Glomerular endothelial cell (primary cell): ENCODE measurements around the gene KDELR3. TPM values are rescaled to one million over a fixed set of nuclear protein-coding genes. Genes with fewer than 3 reads are reported as not detected.

Experiments used
- DNase-seq: peaks from one replicate; pipeline ENCODE4 v3.0.0-alpha.2; 2011; ENCODE audit warnings: low read depth, low spot score; ENCODE audit errors: extremely low read depth
- total RNA-seq: library from RNA; depleted of rRNA; stranded (reverse); fragments of >200 nt; gene quantifications from 2 replicates; pipeline ENCODE4 v1.2.3, GENCODE V29; 2015

The KDELR3 gene
- total RNA-seq, result 36.2 and 61.1 TPM in 2 replicates

DNA sequence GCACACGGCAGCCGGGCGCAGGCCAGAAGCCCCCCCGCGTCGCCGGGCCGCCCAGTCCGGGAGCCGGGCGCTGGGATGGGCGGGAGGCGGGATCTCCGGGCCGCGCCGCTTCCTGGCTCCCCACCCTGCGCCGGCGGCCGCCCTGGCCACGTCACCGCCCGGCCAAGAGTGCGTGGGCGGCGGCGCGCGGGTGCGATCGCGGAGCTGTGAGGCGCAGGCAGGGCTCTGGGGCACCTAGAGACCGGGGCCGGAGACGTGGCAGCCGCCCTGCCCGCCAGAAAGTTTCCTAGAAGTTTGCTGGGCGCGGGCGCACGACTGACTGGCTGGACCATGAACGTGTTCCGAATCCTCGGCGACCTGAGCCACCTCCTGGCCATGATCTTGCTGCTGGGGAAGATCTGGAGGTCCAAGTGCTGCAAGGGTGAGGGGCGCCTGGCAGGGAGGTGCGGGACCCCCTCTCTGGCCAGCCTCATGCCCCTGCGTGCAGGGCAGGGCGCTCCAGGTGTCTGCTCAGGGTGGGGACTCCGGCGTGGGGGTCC lies at the start of gene KDELR3:
Gene KDELR3, plus strand, starts transcription at position 193 of the 539 bp plus-strand sequence. Its CDS starts 138 bp downstream, at position 331.
- no peak for DNase-seq

DNA sequence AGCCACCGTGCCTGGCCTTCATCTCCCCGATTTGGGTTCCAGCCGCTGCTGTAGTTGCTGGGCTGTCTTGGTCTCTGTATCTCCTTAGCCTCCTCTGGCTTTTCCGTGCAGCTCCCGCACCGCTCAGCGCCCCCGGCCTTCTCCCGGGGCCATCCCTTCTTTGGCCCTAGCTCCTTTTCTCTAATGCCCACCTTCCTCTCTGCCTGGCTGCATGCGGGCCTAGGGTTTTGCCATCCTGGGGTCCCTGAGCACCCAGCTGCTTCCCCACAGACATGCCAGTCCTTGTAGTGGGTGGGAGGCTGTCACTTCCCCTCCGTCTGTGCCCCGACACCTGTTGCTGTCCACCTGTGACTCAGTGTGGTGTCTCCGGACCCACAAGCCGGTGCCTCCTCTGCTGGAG lies 49.3 kb upstream of the KDELR3 start:
- DNase-seq, result no peak

DNA sequence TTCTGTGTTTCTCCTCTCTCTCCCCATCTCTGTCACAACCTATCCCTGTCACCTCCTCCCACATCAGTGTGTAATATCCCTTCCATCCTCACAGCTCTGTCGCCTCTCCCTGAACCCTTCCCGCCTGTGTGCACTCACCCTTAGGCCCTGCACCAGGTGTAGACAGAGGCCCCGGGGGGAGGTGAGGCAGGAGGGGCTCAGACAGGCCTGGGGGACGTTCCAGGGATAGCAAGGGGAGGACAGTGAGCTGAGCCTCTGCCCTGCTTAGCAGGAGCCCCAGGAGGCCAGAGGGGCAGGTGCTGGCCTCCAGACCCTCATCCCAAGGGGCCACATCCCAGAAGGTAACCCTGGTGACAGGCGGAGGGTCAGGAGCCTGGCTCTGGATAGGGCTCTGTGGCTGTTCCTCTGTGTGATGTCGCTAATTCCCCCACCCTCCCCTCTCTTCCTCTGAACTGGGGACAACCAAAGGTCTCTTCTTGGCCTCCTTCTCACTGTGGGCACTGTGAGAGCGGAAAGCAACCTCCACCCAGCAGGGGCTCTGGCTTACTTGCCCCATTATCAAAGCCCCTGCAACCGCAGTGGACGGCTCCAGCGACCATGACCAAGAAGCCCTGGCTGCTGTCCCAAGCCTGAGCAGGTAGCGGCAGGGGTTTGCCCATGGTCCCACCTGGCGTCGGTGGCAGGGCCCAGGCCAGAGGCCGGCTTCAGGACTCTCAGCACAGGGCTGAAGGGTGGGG lies 48.6 kb upstream of the KDELR3 start:
- no peak for DNase-seq

DNA sequence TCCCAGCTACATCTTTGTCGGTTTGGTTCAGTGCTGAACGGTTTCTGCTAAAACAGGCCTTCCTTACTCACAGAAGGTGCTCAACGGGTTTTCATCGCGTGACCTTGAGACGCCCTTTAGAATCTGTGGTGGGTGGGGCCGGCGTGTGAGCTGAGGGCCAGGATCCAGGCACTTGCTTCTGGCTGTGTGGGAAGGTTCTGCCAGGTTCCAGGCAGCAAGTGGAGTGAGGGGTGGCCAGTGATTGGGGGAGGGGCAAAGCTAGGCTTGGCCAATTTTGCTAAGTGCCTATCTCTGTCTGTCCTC lies 48.1 kb upstream of the KDELR3 start:
- no peak for DNase-seq

DNA sequence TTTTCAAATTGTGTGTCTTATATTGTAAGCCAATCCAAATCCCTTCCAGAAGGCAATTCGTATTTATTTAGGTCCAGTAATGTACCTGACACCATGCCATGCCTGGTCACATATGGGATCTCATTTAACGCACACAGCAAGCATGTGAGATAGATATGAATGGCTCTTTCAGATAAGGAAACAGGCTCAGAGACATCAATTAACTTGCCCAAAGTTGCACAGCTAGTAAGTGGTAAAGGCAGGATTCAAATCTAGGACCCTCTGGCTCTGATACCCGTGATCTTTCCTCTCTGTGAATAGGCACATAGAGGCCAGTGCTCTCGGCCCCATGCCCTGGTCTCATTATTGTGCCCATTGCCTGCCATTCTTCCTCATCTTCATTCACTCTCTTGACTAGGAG lies 47.2 kb upstream of the KDELR3 start:
- no peak for DNase-seq

DNA sequence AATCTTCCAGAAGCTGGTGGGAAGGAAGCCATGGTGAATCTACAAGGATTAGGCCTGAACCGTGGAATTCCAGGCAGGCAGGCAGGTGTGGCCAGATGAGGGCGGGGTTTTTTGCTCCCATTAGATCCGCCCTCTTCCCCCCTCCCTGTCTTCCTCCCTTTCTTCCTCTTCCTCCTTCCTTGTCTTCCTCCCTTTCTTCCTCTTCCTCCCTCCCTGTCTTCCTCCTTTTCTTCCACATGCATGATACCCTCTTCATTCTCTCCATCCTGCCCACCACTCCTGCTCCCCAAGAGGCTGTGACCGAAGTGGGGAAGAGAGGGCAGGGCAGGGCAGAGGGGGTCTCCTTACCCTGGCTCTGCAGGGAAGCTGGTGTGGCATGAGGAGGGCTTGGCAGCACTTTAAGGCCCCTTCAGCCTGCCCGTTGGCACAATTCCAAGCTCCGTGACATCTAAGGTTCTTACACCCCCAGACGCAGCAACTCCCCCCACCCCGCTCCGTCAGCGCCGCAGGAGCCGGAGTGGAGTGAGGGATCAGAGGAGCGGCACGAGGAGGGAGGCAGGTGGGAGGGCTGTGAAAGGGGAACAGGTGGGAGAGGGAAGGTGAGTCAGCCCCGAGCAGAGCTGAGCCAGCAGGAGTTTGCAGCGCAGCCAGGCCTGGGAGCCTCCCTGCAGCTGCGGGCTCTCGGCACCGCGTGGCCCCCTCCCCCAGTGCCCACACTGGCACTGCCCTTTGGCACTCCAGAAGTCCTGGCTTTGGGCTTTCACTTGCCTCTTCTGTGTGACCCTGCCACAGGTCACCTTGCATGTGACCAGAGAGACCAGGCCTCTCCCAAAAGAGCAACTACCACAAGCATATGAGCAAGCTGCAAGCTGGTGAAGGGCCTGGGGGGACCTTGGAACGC lies 45.0 kb upstream of the KDELR3 start:
- no peak for DNase-seq

DNA sequence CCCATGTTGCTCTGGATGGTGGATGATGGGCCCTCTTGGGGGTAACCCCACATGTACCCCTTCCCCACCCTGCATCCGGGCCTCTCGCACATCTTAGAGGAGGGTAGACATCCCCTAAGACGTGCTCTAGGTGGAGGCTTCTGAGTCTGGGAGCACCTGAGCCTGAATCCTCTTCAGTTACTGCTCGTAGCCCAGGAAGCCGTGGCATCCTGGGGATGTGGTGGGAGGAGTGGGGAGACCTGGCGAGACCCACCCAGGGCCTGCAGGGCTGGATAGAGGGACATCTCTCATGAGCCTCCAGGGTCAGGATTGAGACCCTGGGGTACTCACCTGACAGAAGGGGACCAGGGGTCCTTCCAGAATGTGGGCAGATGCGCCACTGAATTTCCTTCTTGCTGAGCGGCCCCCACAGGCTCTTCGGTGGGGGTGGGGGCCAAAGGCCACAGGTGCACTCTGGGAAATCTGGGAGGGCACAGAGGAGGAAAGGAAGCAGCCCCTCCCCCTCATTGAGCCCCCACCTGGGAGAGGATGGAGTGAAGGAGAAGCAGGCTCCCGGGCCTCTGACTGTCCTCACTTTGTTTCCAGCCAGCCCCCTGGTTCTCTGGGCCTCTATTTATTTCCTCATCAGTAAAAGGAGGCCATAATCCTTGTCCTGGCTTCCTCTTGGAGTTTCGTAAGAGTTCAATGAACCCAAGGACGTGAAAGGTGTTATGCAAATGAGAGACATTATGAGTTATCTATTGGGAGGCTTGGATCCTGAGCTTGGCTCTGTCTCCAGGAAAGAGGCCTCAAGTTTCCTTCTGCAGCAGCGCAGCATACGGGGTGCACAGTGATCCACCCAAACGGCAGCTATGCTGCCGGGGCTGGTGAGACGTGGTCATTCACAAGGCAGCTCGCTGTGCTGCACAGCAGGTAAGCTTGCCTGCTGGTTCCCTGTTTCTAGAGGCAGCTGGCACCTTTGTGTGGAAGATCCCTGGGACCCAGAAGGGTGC lies 44.1 kb upstream of the KDELR3 start:
- no peak for DNase-seq

DNA sequence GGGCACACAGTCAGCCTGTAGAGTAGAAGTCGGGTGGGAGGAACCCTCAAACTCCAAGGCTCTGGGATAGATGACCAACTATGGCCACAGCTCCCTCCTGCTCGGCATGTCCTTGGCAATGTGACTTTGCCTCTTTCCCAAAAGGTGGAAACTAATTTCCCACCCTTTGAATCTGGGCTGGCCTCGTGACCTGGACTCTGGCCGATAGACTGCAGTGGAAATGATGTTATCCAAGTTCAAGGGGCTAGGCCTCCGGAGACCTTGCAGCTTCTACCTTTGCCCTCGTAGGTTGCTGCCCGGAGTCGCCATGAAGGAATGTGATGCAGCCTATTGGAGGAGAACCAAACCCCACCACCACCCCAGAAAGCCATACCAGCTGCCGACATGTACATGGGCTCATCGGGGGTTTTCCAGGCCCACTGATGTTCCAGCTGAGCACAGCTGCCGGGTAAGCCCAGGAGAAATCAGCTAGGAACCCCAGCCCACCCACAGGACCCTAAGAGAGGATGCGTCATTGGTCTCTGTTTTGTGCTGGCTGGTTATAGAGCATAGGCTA lies 43.3 kb upstream of the KDELR3 start:
- DNase-seq, result no peak

DNA sequence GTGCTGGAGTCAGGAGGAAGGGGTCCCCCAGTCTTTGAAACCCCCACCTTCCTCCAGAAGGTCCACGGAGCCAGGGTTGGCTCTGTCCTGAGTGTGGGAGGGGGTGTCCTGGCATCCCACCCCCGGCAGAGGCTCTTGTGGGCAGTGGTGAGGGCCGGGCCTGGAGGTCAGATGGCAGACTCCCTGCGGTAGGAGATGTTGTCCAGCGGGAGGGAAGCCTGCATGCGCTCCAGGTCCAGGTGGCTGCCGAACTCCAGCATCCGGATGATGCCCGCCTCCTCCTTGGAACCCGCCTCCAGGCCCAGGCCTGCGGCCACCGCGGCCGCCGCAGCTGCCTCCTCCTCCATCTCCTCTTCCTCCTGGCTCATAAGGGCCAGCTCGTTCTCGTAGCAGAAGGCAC lies 41.3 kb upstream of the KDELR3 start:
- DNase-seq, result no peak

DNA sequence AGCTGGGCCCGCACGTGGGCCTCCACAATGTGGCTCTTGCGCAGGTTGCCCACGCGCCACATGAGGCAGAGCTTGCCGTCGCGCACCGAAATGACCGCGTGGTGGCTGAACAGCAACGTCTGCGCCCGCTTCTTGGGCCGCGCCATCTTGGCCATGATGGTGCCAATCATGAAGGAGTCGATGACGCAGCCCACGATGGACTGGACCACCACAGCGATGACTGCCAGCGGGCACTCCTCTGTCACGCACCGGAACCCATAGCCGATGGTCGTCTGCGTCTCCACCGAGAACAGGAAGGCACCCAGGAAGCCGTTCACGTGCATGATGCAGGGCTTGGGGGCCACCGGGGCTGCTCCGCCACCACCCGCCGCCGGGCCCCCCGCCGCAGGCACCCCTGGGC lies 40.4 kb upstream of the KDELR3 start:
- DNase-seq, result no peak

DNA sequence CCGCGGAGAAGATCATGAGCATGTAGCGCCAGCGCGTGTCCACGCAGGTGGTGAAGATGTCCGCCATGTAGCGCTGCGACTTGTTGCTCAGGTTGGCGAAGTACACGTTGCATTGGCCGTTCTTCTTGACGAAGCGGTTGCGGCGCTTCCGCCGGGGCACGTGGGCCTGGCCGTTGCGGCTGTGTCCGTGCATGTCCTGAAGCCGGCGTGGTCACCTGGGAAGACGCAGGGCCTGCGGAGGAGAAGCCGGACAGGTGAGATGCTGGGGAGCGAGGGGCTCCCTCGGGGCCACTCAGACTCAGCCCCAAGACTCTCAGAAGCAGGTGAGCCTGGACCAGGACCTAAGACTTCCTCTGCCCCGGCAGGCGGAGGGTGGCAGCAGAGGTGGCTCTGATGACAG lies 40.0 kb upstream of the KDELR3 start:
- DNase-seq, result no peak

DNA sequence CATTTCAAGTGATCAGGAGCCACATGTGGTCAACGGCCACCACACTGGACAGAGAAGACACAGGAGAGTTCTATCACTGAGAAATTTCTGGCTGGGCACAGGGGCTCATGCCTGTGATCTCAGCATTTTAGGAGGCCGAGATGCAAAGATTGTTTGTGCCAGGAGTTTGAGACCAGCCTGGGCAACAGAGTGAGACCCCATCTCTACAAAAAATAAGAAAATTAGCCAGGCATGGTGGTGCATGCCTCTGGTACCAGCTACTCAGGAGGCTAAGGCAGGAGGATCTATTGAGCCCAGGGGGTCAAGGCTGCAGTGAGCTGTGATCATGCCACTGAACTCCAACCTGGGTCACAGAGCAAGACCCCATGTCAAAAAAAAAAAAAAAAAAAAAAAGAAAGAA lies 39.2 kb upstream of the KDELR3 start:
- no peak for DNase-seq

DNA sequence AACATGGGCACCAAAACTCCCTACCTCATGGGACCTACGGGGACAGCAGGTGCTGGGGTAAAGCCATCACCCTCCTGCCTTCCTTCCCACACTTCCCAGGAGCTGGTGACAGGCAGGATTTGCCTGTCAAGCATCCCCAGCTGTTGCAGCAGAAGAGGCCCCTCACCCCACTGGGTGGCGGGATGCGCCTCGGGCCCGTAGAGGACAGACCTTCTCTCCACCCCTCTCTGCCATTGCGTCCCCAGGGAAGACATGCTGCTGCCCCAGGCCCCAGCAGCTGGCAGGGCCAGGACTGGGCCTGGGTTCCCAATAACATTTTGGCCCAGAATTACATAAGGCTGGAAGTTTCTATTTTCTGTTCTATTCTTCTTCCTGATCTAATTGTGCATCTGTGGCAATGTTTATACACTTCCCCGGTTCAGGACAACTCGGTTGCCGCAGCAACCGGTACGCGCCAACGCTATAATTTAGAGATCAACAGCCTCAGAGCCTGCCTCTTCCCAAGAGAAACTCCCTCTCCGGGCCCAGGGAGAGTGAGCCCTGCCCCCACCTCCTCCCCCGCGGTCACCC lies 38.3 kb upstream of the KDELR3 start:
- DNase-seq, result no peak

DNA sequence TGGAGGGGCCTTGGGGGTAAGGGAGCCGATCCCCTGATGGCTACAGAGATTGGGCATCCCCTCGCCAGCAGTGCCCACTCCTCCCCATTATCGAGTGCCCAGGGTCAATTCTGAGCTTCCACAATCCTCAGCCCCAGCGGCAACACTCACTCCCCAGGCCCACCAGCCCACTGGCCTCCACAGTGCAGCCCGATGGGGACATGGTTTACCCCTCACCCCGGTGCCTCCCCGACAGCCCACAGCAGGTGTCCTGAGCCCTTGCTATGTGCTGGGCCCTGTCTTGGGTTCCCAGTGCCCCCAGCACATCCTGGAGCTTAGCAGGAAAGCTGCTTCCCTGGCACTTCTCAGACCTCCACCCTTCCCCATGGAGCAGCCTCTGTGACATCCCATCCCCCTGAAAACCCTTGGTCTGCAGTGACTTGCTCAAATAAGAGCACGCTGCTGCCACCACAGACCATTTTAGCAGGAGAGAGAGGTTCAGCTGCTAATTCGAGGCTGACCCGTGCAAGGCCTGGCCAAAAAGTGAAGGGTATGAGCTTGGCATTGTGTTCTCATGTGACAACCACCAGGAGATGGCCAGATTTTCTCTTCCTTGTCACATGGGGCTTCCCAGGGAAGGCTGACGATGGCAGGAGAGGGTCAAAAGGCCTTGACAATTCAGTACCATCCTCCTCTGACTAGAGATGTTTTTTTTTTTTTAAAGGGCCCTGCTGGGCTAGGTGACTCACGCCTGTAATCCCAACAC lies 36.5 kb upstream of the KDELR3 start:
- no peak for DNase-seq

DNA sequence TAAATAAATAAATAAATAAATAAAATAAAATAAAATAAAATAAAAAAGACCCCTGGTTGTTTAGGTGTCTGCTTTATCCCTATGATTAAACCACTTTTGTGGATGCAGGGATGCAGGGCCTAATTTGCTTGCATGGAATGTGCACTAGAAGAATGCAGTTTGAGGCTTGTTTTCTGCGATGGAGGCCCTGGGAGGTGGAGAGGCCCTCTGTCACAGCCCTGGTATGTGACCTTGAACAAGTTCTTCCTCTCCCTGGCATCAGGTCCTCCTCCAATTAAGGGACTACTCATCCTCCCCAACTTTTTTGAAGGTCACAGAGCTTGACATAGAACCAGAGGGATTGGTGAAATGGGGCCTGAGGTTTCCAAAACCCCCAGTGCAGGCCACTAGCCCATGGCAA lies 35.6 kb upstream of the KDELR3 start:
- no peak for DNase-seq

DNA sequence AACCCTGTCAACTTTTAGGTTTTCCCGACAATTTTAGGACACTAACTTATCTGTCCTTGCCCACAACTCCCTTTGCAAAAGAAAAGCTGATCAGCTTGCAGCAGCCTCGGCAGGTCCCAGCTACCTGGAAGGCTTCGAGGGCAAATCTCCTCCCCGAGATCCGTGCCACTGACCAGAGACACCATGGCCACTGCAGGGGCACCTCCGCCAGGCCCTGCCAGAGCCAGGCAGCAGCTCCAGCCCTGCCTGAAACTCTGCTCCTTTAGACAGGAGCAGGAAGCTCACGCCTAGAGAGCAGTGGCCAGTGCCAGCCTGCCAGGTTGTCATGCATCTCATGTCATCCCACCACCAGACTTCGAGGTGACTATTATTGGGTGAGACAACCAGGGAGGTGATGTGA lies 34.0 kb upstream of the KDELR3 start:
- DNase-seq, result no peak

DNA sequence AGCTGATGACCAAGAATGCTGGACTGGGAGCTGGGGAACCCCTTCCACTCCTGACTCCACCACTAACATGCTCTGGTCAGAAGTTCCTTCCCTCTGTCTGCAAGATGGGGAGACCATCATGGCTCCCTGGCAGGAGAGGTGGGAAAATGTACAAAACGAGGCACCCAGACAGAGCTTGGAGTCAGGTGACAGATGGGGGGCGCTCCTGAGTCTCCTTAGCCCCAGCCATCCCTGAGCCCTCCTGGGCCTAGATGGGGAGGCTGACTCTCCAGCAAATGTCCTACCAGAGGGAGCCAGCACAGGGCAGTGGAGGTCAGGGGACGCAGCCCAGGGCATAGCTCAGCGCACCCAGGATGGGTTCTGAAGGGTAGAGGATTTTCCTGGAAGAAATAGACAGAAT lies 32.9 kb upstream of the KDELR3 start:
- DNase-seq, result no peak

DNA sequence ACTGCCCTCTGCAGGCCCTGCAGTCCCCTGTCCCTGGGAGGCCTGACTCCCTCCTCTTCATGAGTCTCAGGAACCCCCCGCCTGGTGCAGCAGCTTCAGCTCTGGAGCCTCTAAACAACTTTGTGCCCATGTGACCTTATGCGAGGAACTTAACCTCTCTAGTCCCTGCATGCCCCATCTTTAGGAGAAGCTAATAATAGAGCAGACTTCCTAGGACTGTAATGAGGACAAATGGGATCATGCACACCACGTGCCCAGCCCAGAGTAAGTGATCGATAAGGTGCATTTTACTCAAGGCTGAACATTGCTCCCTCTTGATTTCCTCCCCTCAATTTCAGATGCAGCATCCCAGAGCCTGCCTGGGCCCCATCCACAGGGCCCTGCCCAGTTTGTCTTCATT lies 31.9 kb upstream of the KDELR3 start:
- no peak for DNase-seq

DNA sequence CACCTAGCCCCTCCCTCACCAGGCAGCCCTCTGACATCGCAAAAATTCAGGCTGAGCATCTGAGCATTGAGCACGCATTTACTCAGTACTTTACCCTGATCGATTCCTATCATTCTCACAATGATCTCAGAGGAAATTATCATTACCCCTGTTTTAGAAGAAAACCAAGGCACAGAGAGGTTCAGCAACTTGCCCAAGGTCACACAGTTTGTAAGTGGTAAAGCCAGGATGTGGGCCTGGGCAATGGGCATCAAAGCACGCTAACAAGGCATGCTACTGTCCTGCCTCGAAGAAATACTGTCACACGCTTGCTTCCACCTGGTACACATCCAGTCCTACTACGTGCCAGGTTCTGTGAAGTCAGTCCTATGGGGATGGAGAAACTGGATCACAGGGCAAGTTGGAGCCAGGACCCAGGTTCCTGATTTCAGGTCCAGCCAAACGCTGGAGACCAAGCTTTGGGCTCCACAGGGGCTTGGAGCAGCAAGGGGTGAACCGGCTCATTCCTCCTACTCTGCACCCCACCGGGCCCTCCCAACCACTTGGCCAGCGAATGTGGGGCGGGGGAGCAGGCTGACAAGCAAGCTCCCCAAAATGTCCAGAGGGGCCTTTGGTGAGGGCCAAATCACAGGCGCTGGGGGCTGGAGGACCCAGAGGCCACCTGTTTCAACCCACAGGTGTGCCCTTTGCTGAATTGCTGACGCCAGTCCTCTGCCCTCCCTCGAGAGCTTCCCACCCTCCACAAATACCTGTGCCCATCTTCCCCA lies 31.1 kb upstream of the KDELR3 start:
- no peak for DNase-seq
